DOHH2 (cell line): ENCODE results near the gene POU2F2.

Experiments
- H3F3A ChIP-seq: fragments of 200-600 bp; sonication (generic), shearing (Covaris generic); 2 replicates; pipeline ENCODE4 v1.6.0; 2016; ENCODE audit warnings: antibody characterized with exemption, mild to moderate bottlenecking; ENCODE audit not compliant: control insufficient read depth, insufficient read depth
- H3K27ac ChIP-seq: fragments of 200-600 bp; sonication (generic); 2 replicates; pipeline ENCODE4 v1.5.1; 2014; ENCODE audit warnings: low read depth, mild to moderate bottlenecking, low read length, moderate library complexity
- H3K27me3 ChIP-seq: fragments of 200-600 bp; sonication (generic); 2 replicates; pipeline ENCODE4 v1.6.1; 2014; ENCODE audit warnings: mild to moderate bottlenecking, low read length, mixed read lengths; ENCODE audit not compliant: control insufficient read depth
- H3K36me3 ChIP-seq: fragments of 200-600 bp; sonication (generic); 2 replicates; pipeline ENCODE4 v1.6.1; 2014; ENCODE audit warnings: mild to moderate bottlenecking, low read length, moderate library complexity, mixed read lengths; ENCODE audit not compliant: control insufficient read depth
- H3K4me1 ChIP-seq: fragments of 200-600 bp; sonication (generic); 2 replicates; pipeline ENCODE4 v1.6.1; 2014; ENCODE audit warnings: mild to moderate bottlenecking, low read length, mixed read lengths; ENCODE audit not compliant: control insufficient read depth
- H3K4me2 ChIP-seq: fragments of 200-600 bp; sonication (generic); 2 replicates; pipeline ENCODE4 v1.6.0; 2014; ENCODE audit warnings: mild to moderate bottlenecking, low read length, moderate library complexity
- H3K4me3 ChIP-seq: fragments of 200-600 bp; sonication (generic); 2 replicates; pipeline ENCODE4 v1.5.1; 2014; ENCODE audit warnings: mild to moderate bottlenecking, low read length, mixed read lengths
- H3K79me2 ChIP-seq: fragments of 200-600 bp; sonication (generic); 2 replicates; pipeline ENCODE4 v1.6.1; 2014; ENCODE audit warnings: mild to moderate bottlenecking, low read length, mixed read lengths; ENCODE audit not compliant: control insufficient read depth
- H3K9me2 ChIP-seq: fragments of 200-600 bp; sonication (generic); replicated peaks from 2 replicates; pipeline ENCODE4 v1.6.1; 2014; ENCODE audit warnings: mild to moderate bottlenecking, low read length, mixed read lengths; ENCODE audit not compliant: control insufficient read depth
- H3K9me3 ChIP-seq: fragments of 200-600 bp; sonication (generic); 2 replicates; pipeline ENCODE4 v1.6.1; 2014; ENCODE audit warnings: antibody characterized with exemption, low read length, mixed read lengths; ENCODE audit not compliant: control insufficient read depth, insufficient read depth
- H4K20me1 ChIP-seq: fragments of 200-600 bp; sonication (generic); 2 replicates; pipeline ENCODE4 v1.6.0; 2014; ENCODE audit warnings: low read depth, mild to moderate bottlenecking, antibody characterized with exemption, low read length, moderate library complexity; ENCODE audit not compliant: control insufficient read depth, insufficient read depth
- CTCF ChIP-seq: fragments of 200-600 bp; sonication (generic); IDR thresholded peaks from one replicate; pipeline ENCODE4 v1.5.1; 2014; ENCODE audit warnings: antibody characterized with exemption, mild to moderate bottlenecking, low read depth, low read length; ENCODE audit not compliant: poor library complexity, severe bottlenecking
- EZH2phosphoT487 ChIP-seq: fragments of 200-600 bp; sonication (generic); IDR thresholded peaks from 2 replicates; pipeline ENCODE4 v1.6.1; 2017; ENCODE audit warnings: borderline replicate concordance, mild to moderate bottlenecking, antibody characterized with exemption, low read length, moderate library complexity, mixed read lengths

POU2F2 gene

GRCh38 chr19:42172261-42172660 is 40.0 kb upstream of the POU2F2 start:
- Histone ChIP-seq H3F3A (peaks cover 3% of the 10 kb centered on the region; the same call in 1 of the 2 replicates), H3K79me2 (no peaks in the 10 kb centered on the region), H3K36me3 (no peaks in the 10 kb centered on the region), H3K27ac (no peak overlapping the region), H3K9me3 (no peaks in the 10 kb centered on the region), H3K4me3 (no peak overlapping the region), H4K20me1 (no peaks in the 10 kb centered on the region), H3K9me2 (no peaks in the 10 kb centered on the region), H3K4me1 (peaks cover 13% of the 10 kb centered on the region), H3K27me3 (peaks cover 19% of the 10 kb centered on the region), H3K4me2 (no peak overlapping the region)
- TF ChIP-seq EZH2phosphoT487 (no peak), CTCF (no peak)

- no peak overlapping the region for H3K27ac ChIP-seq
- no peak overlapping the region for H3K4me2 ChIP-seq
- no peaks in the 10 kb centered on the region for H3K9me2 ChIP-seq
- no peaks in the 10 kb centered on the region for H3K79me2 ChIP-seq
- H3F3A ChIP-seq, result peaks cover 3% of the 10 kb centered on the region; the same call in 1 of the 2 replicates
- H3K36me3 ChIP-seq, result no peaks in the 10 kb centered on the region
- H4K20me1 ChIP-seq, result no peaks in the 10 kb centered on the region
- no peak overlapping the region for H3K4me3 ChIP-seq
- H3K27me3 ChIP-seq, result peaks cover 9% of the 10 kb centered on the region
- TF ChIP-seq CTCF, result no peak
- no peak for TF ChIP-seq EZH2phosphoT487
- H3K9me3 ChIP-seq, result no peaks in the 10 kb centered on the region
- peaks cover 1% of the 10 kb centered on the region for H3K4me1 ChIP-seq
Observed at GRCh38 chr19:42170715-42171114, 38.5 kb upstream of the POU2F2 start.

- no peak overlapping the region for H3K4me3 ChIP-seq
- no peaks in the 10 kb centered on the region for H3K27me3 ChIP-seq
Observed at GRCh38 chr19:42169486-42170413, 37.5 kb upstream of the POU2F2 start.

More at GRCh38 chr19:42169486-42170413, 37.5 kb upstream of the POU2F2 start:
- no peak overlapping the region for H3K4me2 ChIP-seq
- TF ChIP-seq CTCF (no peak), EZH2phosphoT487 (no peak)
- no peaks in the 10 kb centered on the region for H4K20me1 ChIP-seq
- H3K4me1 ChIP-seq, result no peaks in the 10 kb centered on the region
- H3K9me2 ChIP-seq, result no peaks in the 10 kb centered on the region
- H3K9me3 ChIP-seq, result no peaks in the 10 kb centered on the region
- no peaks in the 10 kb centered on the region for H3K36me3 ChIP-seq
- H3K27ac ChIP-seq, result no peak overlapping the region
- H3F3A ChIP-seq, result no peaks in the 10 kb centered on the region
- no peaks in the 10 kb centered on the region for H3K79me2 ChIP-seq
